Adrenal gland (tissue), 12 donors: Measurements from ENCODE around the gene MRNIP. TPM values are rescaled to one million over a fixed set of nuclear protein-coding genes. Genes with fewer than 3 reads are reported as not detected.
"Not testable (repeated sequence)": the region's sequence is repeated elsewhere in the genome, so short reads cannot be mapped to it uniquely, and the experiment has no call there.

Experiments
- DNase-seq, 7 donors: peaks; one replicate each; pipeline ENCODE4 v3.0.0-alpha.2; 2019 to 2020
- H3K27ac ChIP-seq, 5 donors: fragments of 200-600 bp; sonication (generic) in 4 of 5; 1 replicate in 3 of 5; 2 replicates in 2 of 5; pipeline versions ENCODE4 v1.5.1 to v1.8.0; 2016 to 2020; ENCODE audit warnings: mild to moderate bottlenecking in 1 of 5
- H3K27me3 ChIP-seq: fragments of 200-600 bp; 2 replicates; pipeline ENCODE4 v1.8.0; 2021
- H3K36me3 ChIP-seq, 2 donors: fragments of 200-600 bp; replicated peaks in 1 of 2; 1 replicate in 1 of 2; 2 replicates in 1 of 2; pipeline versions ENCODE4 v1.5.1 to v1.8.0; 2018 to 2022
- H3K4me1 ChIP-seq, 2 donors: fragments of 200-600 bp; replicated peaks in 1 of 2; 1 replicate in 1 of 2; 2 replicates in 1 of 2; pipeline versions ENCODE4 v1.5.1 to v1.8.0; 2018 to 2021
- H3K4me3 ChIP-seq, 4 donors: fragments of 200-600 bp; sonication (generic) in 3 of 4; one replicate each; pipeline ENCODE4 v1.5.1; 2016 to 2018
- H3K9me3 ChIP-seq, 3 donors: fragments of 200-600 bp; sonication (generic) in 1 of 3; replicated peaks in 1 of 3; 1 replicate in 2 of 3; 2 replicates in 1 of 3; pipeline versions ENCODE4 v1.5.1 to v1.8.0; 2016 to 2021
- CTCF ChIP-seq, 6 experiments: fragments of 450-650 bp in 4 of 6; fragments of 200-600 bp in 2 of 6; sonication (generic) in 1 of 6; IDR thresholded peaks; 1 replicate in 5 of 6; 2 replicates in 1 of 6; pipeline versions ENCODE4 v1.5.1 to v1.8.0; 2016 to 2021; ENCODE audit warnings: antibody characterized with exemption in 6 of 6, mild to moderate bottlenecking in 2 of 6, moderate library complexity in 1 of 6
- POLR2A ChIP-seq, 2 donors: fragments of 450-650 bp; IDR thresholded peaks; one replicate each; pipeline ENCODE4 v1.6.1; 2017; ENCODE audit warnings: antibody characterized with exemption in 2 of 2, mild to moderate bottlenecking in 2 of 2, moderate library complexity in 1 of 2
- WGBS, 4 donors: extraction: QIAGEN DNeasy Blood & Tissue Kit in 2 of 4; methylation state at CpG; one replicate each; pipeline versions ENCODE4 v1.1.5 to v1.1.7; 2013 to 2017; 5-methylcytosine and 5-hydroxymethylcytosine counted together
- intact Hi-C, 2 donors: fragments of 100-400 bp; cut with DNase I; formaldehyde crosslinking; loops; one replicate each; pipeline versions ENCODE4 v1.14.1 to v1.15.0; 2022 to 2023
- polyA plus RNA-seq, 3 donors: library from polyadenylated mRNA; stranded (reverse); fragments of 200-250 nt in 2 of 3; fragments of 350-450 nt in 1 of 3; fragmentation: Illumina TruSeq in 1 of 3; extraction: RNeasy Lipid Tissue Mini Kit (QIAGEN cat#74804) in 1 of 3; gene quantifications; one replicate each; pipeline ENCODE4 v1.2.3, GENCODE V29; 2013 to 2014
- total RNA-seq, 9 donors: library from RNA; depleted of rRNA in 4 of 9; stranded (reverse); fragments of >200 nt in 4 of 9; fragments of 120-200 nt in 1 of 9; fragmentation: NEBNext Ultra II Directional in 1 of 9; extraction: Animal tissue kit (Norgen Biotek cat#: 25700) in 1 of 9; gene quantifications; one replicate each; pipeline versions ENCODE4 v1.1.0 to v1.2.4, GENCODE V29; 2013 to 2023
- donor health status: healthy with polysubstance abuse.
- donor health status: Bipolar disorder and iron deficiency.
- donor health status: DM: yes; HTN: yes; CAD: no.
- donor health status: DM: no; HTN: no; CAD: no.
- donor health status: DM: no; HTN: no; CAD: no.
- donor health status: DM: yes; HTN: yes; CAD: no.

MRNIP gene
- total and polyA plus RNA-seq, 12 donors, result 12.3 to 129 (median 32.2) TPM

GRCh38 chr5:179872055-179872827 lies 13.6 kb upstream of the MRNIP start:
- intact Hi-C loops, result no loop called here
- Histone ChIP-seq H3K27me3 (no peaks in the 10 kb centered on the region), H3K9me3 (no peaks in the 10 kb centered on the region), H3K36me3 (peaks cover 0 to 84% of the 10 kb centered on the region in 2 donors), H3K4me1 (no peaks in the 10 kb centered on the region), H3K4me3 (no peak overlapping the region), H3K27ac (no peak overlapping the region)
- DNase-seq, result no peak
- 89 to 94% (median 91%) methylated on average over 7 to 15 of the region's 18 CpGs for WGBS, 4 donors
- no peak for TF ChIP-seq CTCF (IDR thresholded peaks at IDR 0.05)
- no peak for TF ChIP-seq POLR2A (IDR thresholded peaks at IDR 0.05)

- 90 to 92% (median 91%) methylated on average over 3 to 14 of the region's 14 CpGs for WGBS, 4 donors
- H3K4me3 ChIP-seq, H3K4me1 ChIP-seq, H3K27ac ChIP-seq, DNase-seq, H3K27me3 ChIP-seq, H3K9me3 ChIP-seq, intact Hi-C loops: not testable (repeated sequence)
- peaks cover 0 to 82% of the 10 kb centered on the region in 2 donors for H3K36me3 ChIP-seq
Measured at GRCh38 chr5:179871533-179871932, 12.9 kb upstream of the MRNIP start.

- Histone ChIP-seq H3K27ac (no peak overlapping the region), H3K4me1 (no peaks in the 10 kb centered on the region), H3K9me3 (no peaks in the 10 kb centered on the region), H3K4me3 (no peak overlapping the region), H3K27me3 (no peaks in the 10 kb centered on the region), H3K36me3 (peaks cover 0 to 76% of the 10 kb centered on the region in 2 donors)
- TF ChIP-seq CTCF (IDR thresholded peaks at IDR 0.05) (no peak), POLR2A (IDR thresholded peaks at IDR 0.05) (no peak)
- intact Hi-C loops, result no loop called here
- no peak for DNase-seq
- 73 to 83% (median 77%) methylated on average over 3 of the region's 3 CpGs for WGBS, 4 donors
Measured at GRCh38 chr5:179870952-179871351, 12.3 kb upstream of the MRNIP start.

- no peak overlapping the region for H3K4me3 ChIP-seq
- intact Hi-C loops, result no loop called here
- H3K27me3 ChIP-seq, result no peaks in the 10 kb centered on the region
- no peak overlapping the region for H3K27ac ChIP-seq
- H3K4me1 ChIP-seq, result no peaks in the 10 kb centered on the region
- TF ChIP-seq CTCF (IDR thresholded peaks at IDR 0.05), result peak in 4 of 6 experiments; percentile 50 to 66 (median 54)
- no peak for TF ChIP-seq POLR2A (IDR thresholded peaks at IDR 0.05)
- 78 to 84% (median 82%) methylated on average over 5 to 17 of the region's 17 CpGs for WGBS, 4 donors
- no peaks in the 10 kb centered on the region for H3K9me3 ChIP-seq
- peak in 6 of 7 donors; percentile 54 to 91 (median 80) for DNase-seq
- peaks cover 0 to 74% of the 10 kb centered on the region in 2 donors for H3K36me3 ChIP-seq
Measured at GRCh38 chr5:179870403-179870903, 11.8 kb upstream of the MRNIP start.
